Lower lobe of right lung (tissue), 2 donors: Measurements from ENCODE around the gene ROBO1. TPM values are rescaled to one million over a fixed set of nuclear protein-coding genes. Genes with fewer than 3 reads are reported as not detected.

ENCODE experiments used
- ATAC-seq, 2 donors: fragments of 200-7000 bp; cut with Tn5 transposase; one replicate each; pipeline ENCODE4 v1.9.1; 2020 to 2022; ENCODE audit warnings: mild to moderate bottlenecking in 2 of 2, moderate library complexity in 2 of 2
- DNase-seq: peaks from one replicate; pipeline ENCODE4 v3.0.0-alpha.2; 2020
- H3K27ac ChIP-seq: fragments of 200-600 bp; one replicate; pipeline ENCODE4 v1.8.0; 2022
- H3K27me3 ChIP-seq: fragments of 200-600 bp; one replicate; pipeline ENCODE4 v1.8.0; 2022; ENCODE audit warnings: low read depth
- H3K36me3 ChIP-seq: fragments of 200-600 bp; one replicate; pipeline ENCODE4 v1.8.0; 2022; ENCODE audit warnings: mild to moderate bottlenecking
- H3K4me1 ChIP-seq: fragments of 200-600 bp; one replicate; pipeline ENCODE4 v1.8.0; 2022
- H3K4me3 ChIP-seq: fragments of 200-600 bp; one replicate; pipeline ENCODE4 v1.8.0; 2022; ENCODE audit warnings: mild to moderate bottlenecking
- H3K9me3 ChIP-seq: fragments of 200-600 bp; one replicate; pipeline ENCODE4 v1.8.0; 2022
- intact Hi-C: fragments of 100-400 bp; cut with DNase I; formaldehyde crosslinking; loops from one replicate; pipeline ENCODE4 v1.11.0; 2022
- total RNA-seq: library from RNA; stranded (reverse); fragmentation: NEBNext Ultra II Directional; extraction: Animal tissue kit (Norgen Biotek cat#: 25700); gene quantifications from one replicate; pipeline ENCODE4 v1.2.1, GENCODE V29; 2021
- TF ChIP-seq, protein P1 (sequence below): fragments of 200-600 bp; IDR thresholded peaks from one replicate; pipeline ENCODE4 v1.8.0; 2022; ENCODE audit warnings: antibody characterized with exemption, mild to moderate bottlenecking
- donor health status: DM: no; HTN: yes; CAD: no; lungs with severe emphysema.

The ROBO1 gene
- total RNA-seq, 1 donor from 2014 or later, result 14.8 TPM

DNA sequence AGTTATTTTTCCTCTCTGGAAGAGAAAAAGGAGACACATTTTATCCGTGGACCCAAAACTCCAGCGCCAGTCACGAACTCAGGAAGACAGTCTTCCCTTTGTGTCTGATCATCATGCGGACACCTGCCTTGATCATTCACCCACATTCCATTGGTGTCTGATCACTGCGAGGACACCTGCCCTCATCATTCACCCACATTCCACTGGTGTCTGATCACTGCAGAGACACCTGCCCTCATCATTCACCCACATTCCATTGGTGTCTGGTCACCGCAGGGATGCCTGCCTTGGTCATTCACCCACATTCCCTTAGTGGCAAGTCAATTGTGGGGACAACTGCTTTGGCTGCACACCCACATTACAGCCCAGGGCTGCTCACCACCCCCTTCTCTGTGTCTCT, 148.9 kb downstream of the ROBO1 start:
- TF ChIP-seq, protein P1, sequence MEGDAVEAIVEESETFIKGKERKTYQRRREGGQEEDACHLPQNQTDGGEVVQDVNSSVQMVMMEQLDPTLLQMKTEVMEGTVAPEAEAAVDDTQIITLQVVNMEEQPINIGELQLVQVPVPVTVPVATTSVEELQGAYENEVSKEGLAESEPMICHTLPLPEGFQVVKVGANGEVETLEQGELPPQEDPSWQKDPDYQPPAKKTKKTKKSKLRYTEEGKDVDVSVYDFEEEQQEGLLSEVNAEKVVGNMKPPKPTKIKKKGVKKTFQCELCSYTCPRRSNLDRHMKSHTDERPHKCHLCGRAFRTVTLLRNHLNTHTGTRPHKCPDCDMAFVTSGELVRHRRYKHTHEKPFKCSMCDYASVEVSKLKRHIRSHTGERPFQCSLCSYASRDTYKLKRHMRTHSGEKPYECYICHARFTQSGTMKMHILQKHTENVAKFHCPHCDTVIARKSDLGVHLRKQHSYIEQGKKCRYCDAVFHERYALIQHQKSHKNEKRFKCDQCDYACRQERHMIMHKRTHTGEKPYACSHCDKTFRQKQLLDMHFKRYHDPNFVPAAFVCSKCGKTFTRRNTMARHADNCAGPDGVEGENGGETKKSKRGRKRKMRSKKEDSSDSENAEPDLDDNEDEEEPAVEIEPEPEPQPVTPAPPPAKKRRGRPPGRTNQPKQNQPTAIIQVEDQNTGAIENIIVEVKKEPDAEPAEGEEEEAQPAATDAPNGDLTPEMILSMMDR, result no peak
- no peak overlapping the region for H3K4me3 ChIP-seq
- H3K9me3 ChIP-seq, result peaks cover 14% of the 10 kb centered on the region
- DNase-seq, result no peak
- no peaks in the 10 kb centered on the region for H3K4me1 ChIP-seq
- H3K36me3 ChIP-seq, result no peaks in the 10 kb centered on the region
- no peak for ATAC-seq
- no peak overlapping the region for H3K27ac ChIP-seq
- no peaks in the 10 kb centered on the region for H3K27me3 ChIP-seq
- intact Hi-C loops, result no loop called here

DNA sequence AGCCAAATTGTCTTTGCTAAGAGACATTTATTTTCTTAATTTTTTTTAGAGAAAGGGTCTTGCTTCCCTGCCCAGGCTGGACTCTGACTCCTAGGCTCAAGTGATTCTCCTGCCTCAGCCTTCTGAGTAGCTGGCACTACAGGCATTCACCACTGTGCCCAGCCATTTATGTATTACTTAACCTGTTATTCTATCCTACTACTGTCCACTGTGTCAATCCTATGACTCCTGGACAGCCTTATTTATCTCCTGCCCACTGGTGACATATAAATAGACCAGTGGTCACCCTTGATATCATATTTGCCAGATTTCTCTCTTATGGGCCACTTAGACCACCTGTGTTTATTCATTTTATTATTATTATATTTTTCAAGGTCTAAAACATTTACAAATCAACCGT, 161.4 kb downstream of the ROBO1 start:
- H3K27ac ChIP-seq, result no peak overlapping the region
- TF ChIP-seq, protein P1, result no peak
- no peaks in the 10 kb centered on the region for H3K27me3 ChIP-seq
- intact Hi-C loops, result no loop called here
- DNase-seq (no peak), ATAC-seq (no peak)
- no peaks in the 10 kb centered on the region for H3K36me3 ChIP-seq
- no peaks in the 10 kb centered on the region for H3K9me3 ChIP-seq
- no peaks in the 10 kb centered on the region for H3K4me1 ChIP-seq
- no peak overlapping the region for H3K4me3 ChIP-seq

GRCh38 chr3:79604681-79605080, 163.1 kb downstream of the ROBO1 start:
- no peaks in the 10 kb centered on the region for H3K27me3 ChIP-seq
- intact Hi-C loops, result no loop called here
- H3K4me3 ChIP-seq, result no peak overlapping the region
- ATAC-seq (peak in 1 of 2 donors; percentile 52), DNase-seq (no peak)
- no peaks in the 10 kb centered on the region for H3K4me1 ChIP-seq
- H3K36me3 ChIP-seq, result no peaks in the 10 kb centered on the region
- no peak overlapping the region for H3K27ac ChIP-seq
- no peaks in the 10 kb centered on the region for H3K9me3 ChIP-seq
- TF ChIP-seq, protein P1, result no peak

DNA sequence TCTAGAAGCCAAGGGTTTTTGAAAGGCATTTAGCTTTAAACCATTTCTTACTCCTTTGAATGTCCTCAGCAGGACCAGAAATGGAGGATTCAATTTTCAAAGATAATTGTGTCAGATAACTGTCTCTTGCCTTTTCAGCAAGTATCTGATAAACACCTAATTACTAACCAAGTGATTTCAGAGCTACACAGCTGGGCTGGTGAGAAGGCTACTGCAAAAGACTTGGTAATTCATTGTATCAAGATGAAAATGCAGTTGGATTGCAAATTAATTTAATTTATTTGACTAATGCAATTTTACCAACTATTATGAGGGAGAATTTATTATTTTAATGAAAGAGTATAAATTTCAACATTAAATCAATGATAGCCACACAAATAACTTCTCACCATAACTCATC, 165.4 kb downstream of the ROBO1 start:
- DNase-seq (no peak), ATAC-seq (no peak)
- intact Hi-C loops, result no loop called here
- Histone ChIP-seq H3K9me3 (no peaks in the 10 kb centered on the region), H3K4me1 (no peaks in the 10 kb centered on the region), H3K27ac (no peak overlapping the region), H3K4me3 (no peak overlapping the region), H3K36me3 (no peaks in the 10 kb centered on the region), H3K27me3 (no peaks in the 10 kb centered on the region)
- TF ChIP-seq, protein P1, result no peak

- H3K9me3 ChIP-seq, result no peaks in the 10 kb centered on the region
- no peak overlapping the region for H3K4me3 ChIP-seq
- no peaks in the 10 kb centered on the region for H3K36me3 ChIP-seq
- intact Hi-C loops, result no loop called here
- no peaks in the 10 kb centered on the region for H3K27me3 ChIP-seq
- DNase-seq (no peak), ATAC-seq (no peak)
- no peaks in the 10 kb centered on the region for H3K4me1 ChIP-seq
- TF ChIP-seq, protein P1, result no peak
- no peak overlapping the region for H3K27ac ChIP-seq
These were observed 169.2 kb downstream of the ROBO1 start for GRCh38 chr3:79598594-79598993.

DNA sequence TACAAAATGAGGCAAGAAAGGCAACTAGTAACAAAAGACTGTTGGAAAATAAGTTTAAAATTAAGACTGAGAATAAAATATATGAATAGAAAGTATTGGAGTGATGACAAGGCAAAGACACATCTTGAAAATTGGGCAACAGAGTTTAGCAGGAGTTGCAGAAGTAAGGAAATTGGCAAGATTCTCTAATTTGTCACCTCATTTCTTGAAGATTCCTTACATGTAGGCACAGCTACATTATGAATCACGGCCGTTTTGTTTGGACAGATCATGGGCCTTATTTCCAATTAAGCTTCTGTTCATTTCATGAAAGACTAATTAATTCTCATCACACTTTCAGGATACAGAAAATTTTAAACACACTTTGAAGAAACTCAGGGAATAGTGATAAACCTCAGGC, 170.1 kb downstream of the ROBO1 start:
- TF ChIP-seq, protein P1, result no peak
- H3K27me3 ChIP-seq, result no peaks in the 10 kb centered on the region
- no peak overlapping the region for H3K27ac ChIP-seq
- no peaks in the 10 kb centered on the region for H3K36me3 ChIP-seq
- no peak for ATAC-seq
- H3K9me3 ChIP-seq, result no peaks in the 10 kb centered on the region
- H3K4me3 ChIP-seq, result no peak overlapping the region
- intact Hi-C loops, result no loop called here
- no peak for DNase-seq
- H3K4me1 ChIP-seq, result no peaks in the 10 kb centered on the region
